Activated CD8-positive, alpha-beta T cell treated with anti-CD3 and anti-CD28 coated beads for 36 hours (primary cell): ENCODE data around the gene KIRREL3. TPM values are rescaled to one million over a fixed set of nuclear protein-coding genes. Genes with fewer than 3 reads are reported as not detected.
A peak's percentile ranks its signal among the peaks of the same experiment; 100 is the strongest.

Experiments
- ATAC-seq: fragments of 200-7000 bp; cut with Tn5 transposase; one replicate; pipeline ENCODE4 v1.10.0; 2021; ENCODE audit warnings: mild to moderate bottlenecking, moderate library complexity
- CTCF ChIA-PET: fragments of 350-600 bp; sonication (Branson Sonifier 250); formaldehyde crosslinking; loops from one replicate; lab custom pipeline; 2021; ENCODE audit warnings: antibody characterized with exemption; lab: Charles Lee
- POLR2A ChIA-PET: fragments of 350-600 bp; sonication (Branson Sonifier 250); formaldehyde crosslinking; loops from one replicate; lab custom pipeline; 2021; ENCODE audit warnings: antibody characterized with exemption; lab: Charles Lee
- DNase-seq: peaks from one replicate; pipeline ENCODE4 v3.0.0-alpha.2; 2020
- H3K27ac Mint-ChIP-seq: one replicate; pipeline ENCODE4 v1.8.0; 2021; ENCODE audit warnings: mild to moderate bottlenecking, mixed read lengths
- H3K27me3 Mint-ChIP-seq: one replicate; pipeline ENCODE4 v1.8.0; 2021; ENCODE audit warnings: mixed read lengths
- H3K36me3 Mint-ChIP-seq: one replicate; pipeline ENCODE4 v1.8.0; 2021; ENCODE audit warnings: low read depth, mixed read lengths
- H3K4me1 Mint-ChIP-seq: one replicate; pipeline ENCODE4 v1.8.0; 2021; ENCODE audit warnings: low read depth, mixed read lengths
- H3K4me3 Mint-ChIP-seq: one replicate; pipeline ENCODE4 v1.8.0; 2021; ENCODE audit warnings: mild to moderate bottlenecking, moderate library complexity, mixed read lengths
- H3K9me3 Mint-ChIP-seq: one replicate; pipeline ENCODE4 v1.8.0; 2021; ENCODE audit warnings: mixed read lengths
- CTCF ChIP-seq: fragments of 200-600 bp; IDR thresholded peaks from one replicate; pipeline ENCODE4 v1.8.0; 2022; ENCODE audit warnings: antibody characterized with exemption, mild to moderate bottlenecking
- intact Hi-C: fragments of 100-400 bp; cut with micrococcal nuclease; formaldehyde crosslinking; loops from one replicate; pipeline ENCODE4 v1.10.0; 2022
- total RNA-seq, 2 experiments: library from RNA; stranded (reverse); gene quantifications; one replicate each; pipeline ENCODE4 v1.2.3, GENCODE V29; 2021

KIRREL3 gene
- total RNA-seq, 2 experiments from 2014 or later: not detected

- no peak for TF ChIP-seq CTCF
- Mint-ChIP-seq H3K4me3 (no peak overlapping the region), H3K4me1 (no peaks in the 10 kb centered on the region), H3K27ac (no peak overlapping the region), H3K36me3 (no peaks in the 10 kb centered on the region), H3K27me3 (peaks cover 2% of the 10 kb centered on the region), H3K9me3 (no peaks in the 10 kb centered on the region)
- no peak for ATAC-seq
- intact Hi-C loops: no loop called here
- ChIA-PET POLR2A (no interaction called here), CTCF (no interaction called here)
- no peak for DNase-seq
Observed at GRCh38 chr11:126720539-126721235, 279.9 kb downstream of the KIRREL3 start.

- H3K27me3 Mint-ChIP-seq: peaks cover 2% of the 10 kb centered on the region
- H3K4me3 Mint-ChIP-seq: no peak overlapping the region
- ChIA-PET POLR2A (interaction anchor here (0.5 kb wide), 1 partner anchor 149 kb away, joined by 3 read pairs; no protein-coding TSS in a partner anchor), CTCF (no interaction called here)
- intact Hi-C loops: loop anchor here (5.0 kb wide), 1 partner anchor 273 kb away; no protein-coding TSS in a partner anchor
- H3K36me3 Mint-ChIP-seq: no peaks in the 10 kb centered on the region
- DNase-seq: no peak
- ATAC-seq: no peak
- H3K4me1 Mint-ChIP-seq: no peaks in the 10 kb centered on the region
- no peak overlapping the region for H3K27ac Mint-ChIP-seq
- TF ChIP-seq CTCF: no peak
- no peaks in the 10 kb centered on the region for H3K9me3 Mint-ChIP-seq
Observed at GRCh38 chr11:126719740-126720139, 280.8 kb downstream of the KIRREL3 start.

- ChIA-PET CTCF (interaction anchor here (0.7 to 1.2 kb wide), 3 partner anchors 111 to 272 kb away, joined by 3 read pairs; no protein-coding TSS in a partner anchor), POLR2A (no interaction called here)
- no peak overlapping the region for H3K4me3 Mint-ChIP-seq
- peaks cover 2% of the 10 kb centered on the region for H3K27me3 Mint-ChIP-seq
- ATAC-seq (no peak), DNase-seq (no peak)
- intact Hi-C loops: loop anchor here (5.0 kb wide), 1 partner anchor 274 kb away; no protein-coding TSS in a partner anchor
- no peaks in the 10 kb centered on the region for H3K36me3 Mint-ChIP-seq
- H3K27ac Mint-ChIP-seq: no peak overlapping the region
- no peak for TF ChIP-seq CTCF
- no peaks in the 10 kb centered on the region for H3K9me3 Mint-ChIP-seq
- no peaks in the 10 kb centered on the region for H3K4me1 Mint-ChIP-seq
Observed at GRCh38 chr11:126718276-126718675, 282.3 kb downstream of the KIRREL3 start.

- Mint-ChIP-seq H3K27ac (no peak overlapping the region), H3K36me3 (no peaks in the 10 kb centered on the region), H3K4me1 (no peaks in the 10 kb centered on the region), H3K9me3 (no peaks in the 10 kb centered on the region), H3K27me3 (peaks cover 8% of the 10 kb centered on the region), H3K4me3 (no peak overlapping the region)
- POLR2A ChIA-PET: no interaction called here
- TF ChIP-seq CTCF: peak; percentile 37
- DNase-seq: peak; percentile 61
- CTCF ChIA-PET: interaction anchor here (0.9 to 2.7 kb wide), 9 partner anchors 12 to 629 kb away, joined by 3 to 13 read pairs (median 3); no protein-coding TSS in a partner anchor
- no peak for ATAC-seq
- intact Hi-C loops: loop anchor here (5.0 kb wide), 1 partner anchor 276 kb away; no protein-coding TSS in a partner anchor
Observed at GRCh38 chr11:126716456-126717083, 284.0 kb downstream of the KIRREL3 start.

GRCh38 chr11:126713806-126714205, 286.8 kb downstream of the KIRREL3 start:
- Mint-ChIP-seq H3K27ac (no peak overlapping the region), H3K9me3 (no peaks in the 10 kb centered on the region), H3K36me3 (no peaks in the 10 kb centered on the region), H3K4me3 (no peak overlapping the region), H3K27me3 (peaks cover 11% of the 10 kb centered on the region), H3K4me1 (no peaks in the 10 kb centered on the region)
- CTCF ChIA-PET: no interaction called here
- DNase-seq: no peak
- POLR2A ChIA-PET: no interaction called here
- ATAC-seq: no peak
- intact Hi-C loops: no loop called here
- TF ChIP-seq CTCF: no peak
